Suprapubic skin (tissue), 4 donors: ENCODE data around the gene PSMA7.

Source experiments
- CTCF ChIP-seq, 2 donors: fragments of 200-600 bp in 1 of 2; fragments of 450-650 bp in 1 of 2; sonication (generic) in 1 of 2; IDR thresholded peaks; one replicate each; pipeline ENCODE4 v1.5.1; 2016 to 2019; ENCODE audit warnings: antibody characterized with exemption in 2 of 2, mild to moderate bottlenecking in 1 of 2, moderate library complexity in 1 of 2
- POLR2A ChIP-seq, 2 donors: fragments of 450-650 bp; IDR thresholded peaks; one replicate each; pipeline ENCODE4 v1.6.1; 2017; ENCODE audit warnings: antibody characterized with exemption in 2 of 2, mild to moderate bottlenecking in 2 of 2, moderate library complexity in 2 of 2
- POLR2AphosphoS5 ChIP-seq, 3 donors: sonication (generic); formaldehyde crosslinking; IDR thresholded peaks; one replicate each; pipeline ENCODE4 v1.6.1; 2017; ENCODE audit warnings: antibody characterized with exemption in 3 of 3

- TF ChIP-seq POLR2A (IDR thresholded peaks at IDR 0.05), result no peak
- no peak for TF ChIP-seq CTCF (IDR thresholded peaks at IDR 0.05)
- no peak for TF ChIP-seq POLR2AphosphoS5 (IDR thresholded peaks at IDR 0.05)
Measured at GRCh38 chr20:62101078-62101477, 42.1 kb downstream of the PSMA7 start.
